Measurements from ENCODE around the gene GFRA4. TPM values are rescaled to one million over a fixed set of nuclear protein-coding genes. Genes with fewer than 3 reads are reported as not detected.

The GFRA4 gene
- total and polyA plus RNA-seq, 4 donors = not detected

GRCh38 chr20:3674995-3675900, 12.0 kb upstream of the GFRA4 start:
- H3K27me3 ChIP-seq (ENCODE audit: control insufficient read depth in 3 of 3, insufficient read depth in 3 of 3, low read length in 2 of 3) = peaks cover 0 to 40% (median 5%) of the 10 kb centered on the region in 3 donors
- 49% methylated on average over 13 of the region's 13 CpGs for WGBS, 2 donors
- DNase-seq (no peak), ATAC-seq (ENCODE audit: insufficient read depth, low FRiP score) (no peak)
- H3K36me3 ChIP-seq (ENCODE audit: control insufficient read depth in 4 of 4, insufficient read depth in 4 of 4, low read length in 4 of 4) = no peaks in the 10 kb centered on the region
- H3K4me1 ChIP-seq (ENCODE audit: control insufficient read depth in 5 of 5, insufficient read depth in 5 of 5, low read length in 5 of 5) = peaks cover 0 to 40% (median 11%) of the 10 kb centered on the region in 5 donors
- no peak overlapping the region for H3K27ac ChIP-seq (ENCODE audit: low read depth in 1 of 2, low read length in 1 of 2)
- no peak overlapping the region for H3K4me3 ChIP-seq
- H3K9me3 ChIP-seq (ENCODE audit: control insufficient read depth in 4 of 4, insufficient read depth in 3 of 4, low read length in 3 of 4) = peaks cover 0 to 4% (median 0%) of the 10 kb centered on the region in 4 donors
- H3K9ac ChIP-seq (ENCODE audit: insufficient read depth in 1 of 2, low read length in 2 of 2) = no peak overlapping the region
- TF ChIP-seq CTCF (IDR thresholded peaks at IDR 0.05; ENCODE audit: control extremely low read depth, extremely low read depth) = no peak

- Histone ChIP-seq H3K4me3 (no peak overlapping the region), H3K27me3 (ENCODE audit: control insufficient read depth in 3 of 3, insufficient read depth in 3 of 3, low read length in 2 of 3) (peaks cover 0 to 40% (median 5%) of the 10 kb centered on the region in 3 donors), H3K4me1 (ENCODE audit: control insufficient read depth in 5 of 5, insufficient read depth in 5 of 5, low read length in 5 of 5) (peaks cover 0 to 32% (median 10%) of the 10 kb centered on the region in 5 donors), H3K36me3 (ENCODE audit: control insufficient read depth in 4 of 4, insufficient read depth in 4 of 4, low read length in 4 of 4) (no peaks in the 10 kb centered on the region), H3K9ac (ENCODE audit: insufficient read depth in 1 of 2, low read length in 2 of 2) (no peak overlapping the region), H3K27ac (ENCODE audit: low read depth in 1 of 2, low read length in 1 of 2) (no peak overlapping the region), H3K9me3 (ENCODE audit: control insufficient read depth in 4 of 4, insufficient read depth in 3 of 4, low read length in 3 of 4) (peaks cover 0 to 4% (median 0%) of the 10 kb centered on the region in 4 donors)
- no peak for TF ChIP-seq CTCF (IDR thresholded peaks at IDR 0.05; ENCODE audit: control extremely low read depth, extremely low read depth)
- no peak for DNase-seq
- 70 to 73% methylated on average over 9 to 10 of the region's 10 CpGs for WGBS, 2 donors
- ATAC-seq (ENCODE audit: insufficient read depth, low FRiP score) = no peak
Observed at GRCh38 chr20:3674447-3674846, 11.2 kb upstream of the GFRA4 start.

- WGBS, 2 donors = 43 to 46% methylated on average over 81 to 90 of the region's 90 CpGs
- Histone ChIP-seq H3K4me1 (ENCODE audit: control insufficient read depth in 5 of 5, insufficient read depth in 5 of 5, low read length in 5 of 5) (peaks cover 0 to 22% (median 6%) of the 10 kb centered on the region in 5 donors), H3K36me3 (ENCODE audit: control insufficient read depth in 4 of 4, insufficient read depth in 4 of 4, low read length in 4 of 4) (no peaks in the 10 kb centered on the region), H3K9ac (ENCODE audit: insufficient read depth in 1 of 2, low read length in 2 of 2) (no peak overlapping the region), H3K27ac (ENCODE audit: low read depth in 1 of 2, low read length in 1 of 2) (no peak overlapping the region), H3K4me3 (no peak overlapping the region), H3K27me3 (ENCODE audit: control insufficient read depth in 3 of 3, insufficient read depth in 3 of 3, low read length in 2 of 3) (peaks cover 0 to 40% (median 5%) of the 10 kb centered on the region in 3 donors), H3K9me3 (ENCODE audit: control insufficient read depth in 4 of 4, insufficient read depth in 3 of 4, low read length in 3 of 4) (peaks cover 0 to 4% (median 0%) of the 10 kb centered on the region in 4 donors)
- no peak for TF ChIP-seq CTCF (IDR thresholded peaks at IDR 0.05; ENCODE audit: control extremely low read depth, extremely low read depth)
- no peak for ATAC-seq (ENCODE audit: insufficient read depth, low FRiP score)
- no peak for DNase-seq
Observed at GRCh38 chr20:3673221-3674070, 10.2 kb upstream of the GFRA4 start.

Measured in lung (tissue), 12 donors.